ENCODE data around the gene CMC2. TPM values are rescaled to one million over a fixed set of nuclear protein-coding genes. Genes with fewer than 3 reads are reported as not detected.

The CMC2 gene
- total and polyA plus RNA-seq, 10 of the 15 experiments (the other 5 are each of a cell fraction or from before 2014, with no cell fraction given), result 62.8 to 251 (median 157) TPM

DNA sequence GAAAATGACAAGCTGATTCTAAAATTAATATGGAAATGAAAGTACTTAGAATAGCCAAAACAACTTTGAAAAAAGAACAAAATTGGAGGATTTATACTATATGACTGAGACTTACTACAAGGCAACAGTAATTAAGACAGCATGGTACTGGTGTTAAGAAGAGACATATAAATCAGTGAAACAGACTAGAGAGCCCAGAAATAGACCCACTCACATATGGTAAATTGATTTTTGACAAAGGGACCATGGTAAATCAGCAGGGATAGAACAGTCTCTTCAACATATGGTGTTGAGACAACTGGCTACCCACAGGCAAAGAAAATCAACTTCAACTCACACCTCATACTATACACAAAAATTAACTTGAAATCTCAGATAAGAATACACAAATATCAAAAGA lies 12.9 kb downstream of the CMC2 start:
- Histone ChIP-seq H3K36me3 (ENCODE audit: control insufficient read depth in 2 of 2, insufficient read depth in 2 of 2, low read length in 1 of 2) (peaks cover 3 to 10% of the 10 kb centered on the region in 2 experiments), H3K79me2 (ENCODE audit: control insufficient read depth, insufficient read depth, low read length) (peaks cover 62% of the 10 kb centered on the region), H2AFZ (ENCODE audit: control insufficient read depth, low read depth, low read length) (no peak overlapping the region), H3K9ac (ENCODE audit: control insufficient read depth, insufficient read depth, low read length) (no peak overlapping the region), H3K9me3 (replicated peaks; ENCODE audit: control insufficient read depth, insufficient read depth, low read length) (no peaks in the 10 kb centered on the region), H3K4me2 (ENCODE audit: control insufficient read depth, insufficient read depth) (no peak overlapping the region), H3K27ac (ENCODE audit: control insufficient read depth, insufficient read depth) (no peak overlapping the region), H3K4me1 (ENCODE audit: control insufficient read depth, insufficient read depth, low read length) (no peaks in the 10 kb centered on the region), H3K4me3 (no peak overlapping the region), H3K27me3 (replicated peaks in 1 of 2; ENCODE audit: control insufficient read depth in 2 of 2, insufficient read depth in 2 of 2, low read length in 1 of 2) (no peaks in the 10 kb centered on the region), H4K20me1 (ENCODE audit: control insufficient read depth, insufficient read depth) (peaks cover 3% of the 10 kb centered on the region; the same call in 1 of the 2 replicates)
- TF ChIP-seq ZSCAN29 (IDR thresholded peaks at IDR 0.05), result no peak
- no peak for TF ChIP-seq HDAC6 (IDR thresholded peaks at IDR 0.05; ENCODE audit: unreplicated experiment)
- no peak for TF ChIP-seq KAT2A (conservative IDR thresholded peaks at IDR 0.05; ENCODE audit: control insufficient read depth, low read depth, low read length)
- TF ChIP-seq POU2F2 (IDR thresholded peaks at IDR 0.05; ENCODE audit: borderline replicate concordance, low read depth, low read length), result no peak
- BruUV-seq (replicated peaks), result no TSS peak
- ChIA-PET SMC1A (ENCODE audit: uncharacterized antibody, unreplicated experiment) (interaction anchor here (0.9 to 1.6 kb wide), 5 partner anchors 8 to 163 kb away, joined by 3 to 8 read pairs (median 4); partner anchors contain the start of genes CENPN and CMC2), CTCF (interaction anchor here (0.9 to 2.6 kb wide), 5 partner anchors 10 to 42 kb away, joined by 3 to 22 read pairs (median 6); partner anchors contain the start of gene ATMIN), POLR2A (interaction anchor here (1.5 to 1.6 kb wide), 2 partner anchors 8 to 12 kb away, joined by 4 to 5 read pairs; no protein-coding TSS in a partner anchor), RAD21 (ENCODE audit: unreplicated experiment) (interaction anchor here (1.1 kb wide), 1 partner anchor 9 kb away, joined by 3 read pairs; no protein-coding TSS in a partner anchor)
- DNase-seq (ENCODE audit: low read depth, low spot score) (no peak), FAIRE-seq (no peak), ATAC-seq (no peak)
- intact Hi-C loops (cut with micrococcal nuclease; ENCODE audit: unreplicated experiment), result no loop called here
- in situ Hi-C loops (cut with MboI), result no loop called here

DNA sequence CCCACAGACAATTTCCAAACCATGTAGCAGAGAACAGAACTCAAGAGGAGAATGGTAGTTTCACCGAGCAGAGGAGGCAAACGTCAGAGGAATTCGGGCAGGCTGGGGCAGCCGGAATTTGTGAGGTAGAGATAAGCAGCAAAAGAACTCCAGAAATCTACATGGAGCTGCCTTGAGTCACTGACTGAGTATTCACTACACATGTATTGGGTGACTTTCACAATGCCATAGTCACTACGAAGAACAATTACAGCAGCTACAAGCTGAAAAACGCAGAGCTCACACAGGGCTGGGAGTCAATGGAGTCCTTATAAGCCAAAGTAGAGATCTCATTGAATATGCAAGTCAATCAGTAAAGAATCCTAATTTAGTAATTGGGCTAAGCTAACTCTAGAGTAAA lies 13.4 kb downstream of the CMC2 start:
- CTCF ChIA-PET, result interaction anchor here (0.9 to 2.6 kb wide), 5 partner anchors 11 to 42 kb away, joined by 3 to 22 read pairs (median 6); partner anchors contain the start of gene ATMIN
- H3K27me3 ChIP-seq (replicated peaks in 1 of 2; ENCODE audit: control insufficient read depth in 2 of 2, insufficient read depth in 2 of 2, low read length in 1 of 2), result no peaks in the 10 kb centered on the region
- H3K4me3 ChIP-seq, result no peak overlapping the region
- peaks cover 3% of the 10 kb centered on the region; the same call in 1 of the 2 replicates for H4K20me1 ChIP-seq (ENCODE audit: control insufficient read depth, insufficient read depth)
- TF ChIP-seq, protein P1, sequence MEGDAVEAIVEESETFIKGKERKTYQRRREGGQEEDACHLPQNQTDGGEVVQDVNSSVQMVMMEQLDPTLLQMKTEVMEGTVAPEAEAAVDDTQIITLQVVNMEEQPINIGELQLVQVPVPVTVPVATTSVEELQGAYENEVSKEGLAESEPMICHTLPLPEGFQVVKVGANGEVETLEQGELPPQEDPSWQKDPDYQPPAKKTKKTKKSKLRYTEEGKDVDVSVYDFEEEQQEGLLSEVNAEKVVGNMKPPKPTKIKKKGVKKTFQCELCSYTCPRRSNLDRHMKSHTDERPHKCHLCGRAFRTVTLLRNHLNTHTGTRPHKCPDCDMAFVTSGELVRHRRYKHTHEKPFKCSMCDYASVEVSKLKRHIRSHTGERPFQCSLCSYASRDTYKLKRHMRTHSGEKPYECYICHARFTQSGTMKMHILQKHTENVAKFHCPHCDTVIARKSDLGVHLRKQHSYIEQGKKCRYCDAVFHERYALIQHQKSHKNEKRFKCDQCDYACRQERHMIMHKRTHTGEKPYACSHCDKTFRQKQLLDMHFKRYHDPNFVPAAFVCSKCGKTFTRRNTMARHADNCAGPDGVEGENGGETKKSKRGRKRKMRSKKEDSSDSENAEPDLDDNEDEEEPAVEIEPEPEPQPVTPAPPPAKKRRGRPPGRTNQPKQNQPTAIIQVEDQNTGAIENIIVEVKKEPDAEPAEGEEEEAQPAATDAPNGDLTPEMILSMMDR (IDR thresholded peaks at IDR 0.05 in 2 of 3, conservative IDR thresholded peaks at IDR 0.05 in 1 of 3; ENCODE audit: control insufficient read depth in 2 of 3, extremely low read depth in 1 of 3, insufficient read depth in 1 of 3, low read depth in 3 of 3, low read length in 3 of 3), result no peak
- TF ChIP-seq CEBPB (IDR thresholded peaks at IDR 0.05; ENCODE audit: borderline replicate concordance in 1 of 2, low read depth in 2 of 2, low read length in 2 of 2) (no peak), RFX5 (IDR thresholded peaks at IDR 0.05; ENCODE audit: low read depth, low read length) (no peak)
- RAD21 ChIA-PET (ENCODE audit: unreplicated experiment), result interaction anchor here (1.1 kb wide), 1 partner anchor 10 kb away, joined by 3 read pairs; no protein-coding TSS in a partner anchor
- ATAC-seq (no peak), DNase-seq (ENCODE audit: low read depth, low spot score) (no peak), FAIRE-seq (no peak)
- SMC1A ChIA-PET (ENCODE audit: uncharacterized antibody, unreplicated experiment), result interaction anchor here (0.9 to 1.6 kb wide), 5 partner anchors 9 to 163 kb away, joined by 3 to 8 read pairs (median 4); partner anchors contain the start of genes CENPN and CMC2
- H3K9ac ChIP-seq (ENCODE audit: control insufficient read depth, insufficient read depth, low read length), result no peak overlapping the region
- in situ Hi-C loops (cut with MboI) (no loop called here), intact Hi-C loops (cut with micrococcal nuclease; ENCODE audit: unreplicated experiment) (no loop called here)
- BruUV-seq (replicated peaks), result no TSS peak
- no peak overlapping the region for H3K27ac ChIP-seq (ENCODE audit: control insufficient read depth, insufficient read depth)
- peaks cover 3 to 10% of the 10 kb centered on the region in 2 experiments for H3K36me3 ChIP-seq (ENCODE audit: control insufficient read depth in 2 of 2, insufficient read depth in 2 of 2, low read length in 1 of 2)
- POLR2A ChIA-PET, result interaction anchor here (0.5 to 1.6 kb wide), 2 partner anchors 9 to 37 kb away, joined by 4 read pairs; no protein-coding TSS in a partner anchor
- H2AFZ ChIP-seq (ENCODE audit: control insufficient read depth, low read depth, low read length), result no peak overlapping the region
- no peaks in the 10 kb centered on the region for H3K4me1 ChIP-seq (ENCODE audit: control insufficient read depth, insufficient read depth, low read length)
- no peaks in the 10 kb centered on the region for H3K9me3 ChIP-seq (replicated peaks; ENCODE audit: control insufficient read depth, insufficient read depth, low read length)
- H3K79me2 ChIP-seq (ENCODE audit: control insufficient read depth, insufficient read depth, low read length), result peaks cover 57% of the 10 kb centered on the region
- H3K4me2 ChIP-seq (ENCODE audit: control insufficient read depth, insufficient read depth), result no peak overlapping the region
- 81% methylated on average over 6 of the region's 6 CpGs for WGBS (ENCODE audit: insufficient coverage, insufficient replicate concordance, low lambda C conversion rate, missing lambda C conversion rate)

Measured in GM12878 (cell line).